HEK293 (cell line): ENCODE data around the gene GCH1.

Source experiments
- CTCF ChIA-PET: fragments of 350-600 bp; formaldehyde crosslinking; extraction: SDS; loops from one replicate; lab custom pipeline; 2021; ENCODE audit warnings: antibody characterized with exemption; lab: Yijun Ruan, JAX
- POLR2A ChIA-PET: fragments of 300-600 bp; formaldehyde crosslinking; extraction: SDS; loops from one replicate; lab custom pipeline; 2020; ENCODE audit warnings: antibody characterized with exemption, inconsistent platforms; lab: Yijun Ruan, JAX
- H3K27ac ChIP-seq: fragments of 200-500 bp; sonication (Bioruptor generic); 2 replicates; pipeline ENCODE4 v1.5.1; 2014; ENCODE audit warnings: low read depth, low read length, control low read depth, inconsistent platforms; ENCODE audit errors: extremely low read depth
- H3K36me3 ChIP-seq, 2 experiments: fragments of 200-500 bp in 1 of 2; sonication (Bioruptor generic) in 1 of 2; 1 replicate in 1 of 2; 2 replicates in 1 of 2; pipeline ENCODE4 v1.5.1; 2014 to 2017; ENCODE audit warnings: inconsistent platforms in 2 of 2, low read length in 2 of 2; ENCODE audit not compliant: control insufficient read depth in 2 of 2, insufficient read depth in 1 of 2
- H3K4me1 ChIP-seq: fragments of 200-500 bp; sonication (Bioruptor generic); 2 replicates; pipeline ENCODE4 v1.5.1; 2014; ENCODE audit warnings: mild to moderate bottlenecking, low read length, inconsistent platforms; ENCODE audit not compliant: control insufficient read depth, insufficient read depth
- H3K4me3 ChIP-seq: 2 replicates; pipeline ENCODE4 v1.5.1; 2011; ENCODE audit warnings: low read depth, mild to moderate bottlenecking, control low read depth, low read length, moderate library complexity
- H3K9me3 ChIP-seq: fragments of 200-500 bp; sonication (Bioruptor generic); 2 replicates; pipeline ENCODE4 v1.5.1; 2014; ENCODE audit warnings: low read depth, low read length, inconsistent platforms; ENCODE audit not compliant: control insufficient read depth, insufficient read depth
- HIC1 ChIP-seq: fragments of 450-650 bp; formaldehyde crosslinking; IDR thresholded peaks from 2 replicates; pipeline ENCODE4 v1.5.1; 2016; ENCODE audit warnings: missing biosample characterization, missing genetic modification characterization
- MYNN ChIP-seq: fragments of 450-650 bp; formaldehyde crosslinking; IDR thresholded peaks from 2 replicates; pipeline ENCODE4 v1.5.1; 2016; ENCODE audit warnings: missing biosample characterization, missing genetic modification characterization, borderline replicate concordance
- SP3 ChIP-seq: fragments of 450-650 bp; formaldehyde crosslinking; IDR thresholded peaks from 2 replicates; pipeline ENCODE4 v1.5.1; 2016; ENCODE audit warnings: missing biosample characterization, missing genetic modification characterization
- ZBTB1 ChIP-seq: fragments of 450-650 bp; formaldehyde crosslinking; IDR thresholded peaks from 2 replicates; pipeline ENCODE4 v1.5.1; 2016; ENCODE audit warnings: missing biosample characterization, missing genetic modification characterization
- ZNF146 ChIP-seq: fragments of 450-650 bp; formaldehyde crosslinking; IDR thresholded peaks from 2 replicates; pipeline ENCODE4 v1.5.1; 2016; ENCODE audit warnings: missing biosample characterization, missing genetic modification characterization
- ZNF175 ChIP-seq: fragments of 450-650 bp; formaldehyde crosslinking; IDR thresholded peaks from 2 replicates; pipeline ENCODE4 v1.5.1; 2016; ENCODE audit warnings: missing biosample characterization, missing genetic modification characterization
- ZNF19 ChIP-seq: fragments of 450-650 bp; formaldehyde crosslinking; IDR thresholded peaks from 2 replicates; pipeline ENCODE4; 2016; ENCODE audit warnings: missing biosample characterization, missing genetic modification characterization, low read depth
- ZNF266 ChIP-seq: fragments of 450-650 bp; formaldehyde crosslinking; IDR thresholded peaks from 2 replicates; pipeline ENCODE4 v1.5.1; 2016; ENCODE audit warnings: missing biosample characterization, missing genetic modification characterization, low read depth
- ZNF341 ChIP-seq: fragments of 450-650 bp; formaldehyde crosslinking; IDR thresholded peaks from 2 replicates; pipeline ENCODE4; 2016; ENCODE audit warnings: low read depth, missing biosample characterization, missing genetic modification characterization
- ZNF416 ChIP-seq: fragments of 450-650 bp; formaldehyde crosslinking; IDR thresholded peaks from 2 replicates; pipeline ENCODE4 v1.5.1; 2016; ENCODE audit warnings: missing biosample characterization, missing genetic modification characterization
- ZNF514 ChIP-seq: fragments of 450-650 bp; formaldehyde crosslinking; IDR thresholded peaks from 2 replicates; pipeline ENCODE4 v1.5.1; 2016; ENCODE audit warnings: missing biosample characterization, missing genetic modification characterization
- ZNF548 ChIP-seq: fragments of 450-650 bp; formaldehyde crosslinking; IDR thresholded peaks from 2 replicates; pipeline ENCODE4 v1.5.1; 2016; ENCODE audit warnings: missing biosample characterization, missing genetic modification characterization
- ZNF585B ChIP-seq: fragments of 450-650 bp; formaldehyde crosslinking; IDR thresholded peaks from 2 replicates; pipeline ENCODE4 v1.5.1; 2016; ENCODE audit warnings: missing biosample characterization, missing genetic modification characterization
- ZNF610 ChIP-seq: fragments of 450-650 bp; formaldehyde crosslinking; IDR thresholded peaks from 2 replicates; pipeline ENCODE4 v1.5.1; 2016; ENCODE audit warnings: missing biosample characterization, missing genetic modification characterization, borderline replicate concordance
- ZNF707 ChIP-seq: fragments of 450-650 bp; formaldehyde crosslinking; IDR thresholded peaks from 2 replicates; pipeline ENCODE4 v1.5.1; 2016; ENCODE audit warnings: missing biosample characterization, missing genetic modification characterization
- ZNF777 ChIP-seq: fragments of 450-650 bp; formaldehyde crosslinking; IDR thresholded peaks from 2 replicates; pipeline ENCODE4 v1.5.1; 2017; ENCODE audit warnings: missing biosample characterization, missing genetic modification characterization, borderline replicate concordance
- ZNF830 ChIP-seq: fragments of 450-650 bp; IDR thresholded peaks from 2 replicates; pipeline ENCODE4 v1.5.0; 2018; ENCODE audit warnings: missing biosample characterization, missing genetic modification characterization, low read depth, mild to moderate bottlenecking, moderate library complexity
- ZSCAN23 ChIP-seq: fragments of 450-650 bp; formaldehyde crosslinking; IDR thresholded peaks from 2 replicates; pipeline ENCODE4 v1.5.1; 2016; ENCODE audit warnings: missing biosample characterization, missing genetic modification characterization
- TF ChIP-seq, protein P1 (sequence below): fragments of 450-650 bp; formaldehyde crosslinking; IDR thresholded peaks from 2 replicates; pipeline ENCODE4 v1.5.1; 2016; ENCODE audit warnings: missing biosample characterization, missing genetic modification characterization
- TF ChIP-seq, protein P2 (sequence below): fragments of 450-650 bp; formaldehyde crosslinking; optimal IDR thresholded peaks from 2 replicates; pipeline ENCODE3; 2016; ENCODE audit warnings: missing biosample characterization, mild to moderate bottlenecking, missing genetic modification characterization

GCH1 gene

GRCh38 chr14:54918427-54918826 is 15.8 kb upstream of the GCH1 start:
- Histone ChIP-seq H3K9me3 (no peaks in the 10 kb centered on the region), H3K36me3 (no peaks in the 10 kb centered on the region), H3K4me1 (no peaks in the 10 kb centered on the region; the same call in 1 of the 2 replicates)
- POLR2A ChIA-PET: no interaction called here
- TF ChIP-seq ZNF341: no peak
- TF ChIP-seq, all 188 proteins: peak for 0
- CTCF ChIA-PET: interaction anchor here (0.6 kb wide), 1 partner anchor 49 kb away, joined by 3 read pairs; no protein-coding TSS in a partner anchor
- no peak overlapping the region for H3K4me3 ChIP-seq
- no peak overlapping the region for H3K27ac ChIP-seq

DNA sequence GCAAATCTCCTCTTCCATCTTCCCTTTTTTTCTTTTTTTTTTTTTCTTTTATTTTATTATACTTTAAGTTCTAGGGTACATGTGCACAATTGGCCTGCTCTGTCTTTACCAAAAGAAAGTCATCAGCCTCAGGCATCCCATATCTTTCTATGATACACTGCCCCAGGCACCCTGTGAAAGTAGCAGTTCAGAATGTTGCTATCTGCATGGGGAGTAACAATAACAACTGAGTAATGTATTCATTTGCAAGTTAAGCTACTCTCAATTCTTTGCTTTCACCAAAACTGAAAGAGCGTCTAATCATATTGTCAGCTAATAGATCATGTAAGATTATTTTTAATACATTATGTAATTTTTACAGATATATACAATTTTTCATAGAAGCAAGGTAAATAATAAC is 13.5 kb upstream of the GCH1 start:
- no peaks in the 10 kb centered on the region for H3K9me3 ChIP-seq
- H3K4me1 ChIP-seq: no peaks in the 10 kb centered on the region
- no peaks in the 10 kb centered on the region for H3K36me3 ChIP-seq
- ChIA-PET CTCF (no interaction called here), POLR2A (no interaction called here)
- H3K4me3 ChIP-seq: no peak overlapping the region
- TF ChIP-seq ZNF585B (tag by site-specific recombination): no peak
- TF ChIP-seq ZNF19: no peak
- TF ChIP-seq, protein P1, sequence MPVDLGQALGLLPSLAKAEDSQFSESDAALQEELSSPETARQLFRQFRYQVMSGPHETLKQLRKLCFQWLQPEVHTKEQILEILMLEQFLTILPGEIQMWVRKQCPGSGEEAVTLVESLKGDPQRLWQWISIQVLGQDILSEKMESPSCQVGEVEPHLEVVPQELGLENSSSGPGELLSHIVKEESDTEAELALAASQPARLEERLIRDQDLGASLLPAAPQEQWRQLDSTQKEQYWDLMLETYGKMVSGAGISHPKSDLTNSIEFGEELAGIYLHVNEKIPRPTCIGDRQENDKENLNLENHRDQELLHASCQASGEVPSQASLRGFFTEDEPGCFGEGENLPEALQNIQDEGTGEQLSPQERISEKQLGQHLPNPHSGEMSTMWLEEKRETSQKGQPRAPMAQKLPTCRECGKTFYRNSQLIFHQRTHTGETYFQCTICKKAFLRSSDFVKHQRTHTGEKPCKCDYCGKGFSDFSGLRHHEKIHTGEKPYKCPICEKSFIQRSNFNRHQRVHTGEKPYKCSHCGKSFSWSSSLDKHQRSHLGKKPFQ (tag by site-specific recombination): no peak
- TF ChIP-seq MYNN (tag by site-specific recombination): no peak
- TF ChIP-seq ZBTB1 (tag by site-specific recombination): no peak
- TF ChIP-seq ZNF266: no peak
- no peak for TF ChIP-seq ZNF416 (tag by site-specific recombination)
- TF ChIP-seq ZNF610 (tag by site-specific recombination): no peak
- no peak for TF ChIP-seq ZNF707 (tag by site-specific recombination)
- no peak for TF ChIP-seq ZNF830 (tag by site-specific recombination)
- no peak for TF ChIP-seq ZNF514
- no peak for TF ChIP-seq ZNF146 (tag by site-specific recombination)
- no peak for TF ChIP-seq SP3 (tag by site-specific recombination)
- no peak for TF ChIP-seq ZSCAN23 (tag by site-specific recombination)
- TF ChIP-seq ZNF548 (tag by site-specific recombination): no peak
- no peak for TF ChIP-seq HIC1 (tag by site-specific recombination)
- TF ChIP-seq, protein P2, sequence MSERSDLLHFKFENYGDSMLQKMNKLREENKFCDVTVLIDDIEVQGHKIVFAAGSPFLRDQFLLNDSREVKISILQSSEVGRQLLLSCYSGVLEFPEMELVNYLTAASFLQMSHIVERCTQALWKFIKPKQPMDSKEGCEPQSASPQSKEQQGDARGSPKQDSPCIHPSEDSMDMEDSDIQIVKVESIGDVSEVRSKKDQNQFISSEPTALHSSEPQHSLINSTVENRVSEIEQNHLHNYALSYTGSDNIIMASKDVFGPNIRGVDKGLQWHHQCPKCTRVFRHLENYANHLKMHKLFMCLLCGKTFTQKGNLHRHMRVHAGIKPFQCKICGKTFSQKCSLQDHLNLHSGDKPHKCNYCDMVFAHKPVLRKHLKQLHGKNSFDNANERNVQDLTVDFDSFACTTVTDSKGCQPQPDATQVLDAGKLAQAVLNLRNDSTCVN (tag by site-specific recombination): no peak
- no peak for TF ChIP-seq ZNF175 (tag by site-specific recombination)
- no peak for TF ChIP-seq ZNF777
- H3K27ac ChIP-seq: no peak overlapping the region
